WERI-Rb-1 (cell line): ENCODE results near the gene TP63.

Source experiments
- DNase-seq: peaks from one replicate; pipeline ENCODE4 v3.0.0-alpha.2; 2020
- H3K27ac ChIP-seq: fragments of 250-450 bp; sonication (Bioruptor Pico); 2 replicates; pipeline ENCODE4 v1.5.1; 2020; ENCODE audit warnings: mild to moderate bottlenecking, moderate library complexity
- H3K27me3 ChIP-seq: fragments of 250-450 bp; sonication (Bioruptor Pico); 2 replicates; pipeline ENCODE4 v1.5.1; 2021; ENCODE audit warnings: mild to moderate bottlenecking, low read depth, moderate library complexity; ENCODE audit not compliant: insufficient read depth, severe bottlenecking
- H3K36me3 ChIP-seq: fragments of 250-450 bp; sonication (Bioruptor Pico); 2 replicates; pipeline ENCODE4 v1.5.1; 2020; ENCODE audit warnings: mild to moderate bottlenecking, moderate library complexity
- H3K4me3 ChIP-seq: 2 replicates; pipeline ENCODE4 v1.5.1; 2011; ENCODE audit warnings: low read depth, mild to moderate bottlenecking, control low read depth, low read length
- H3K9me3 ChIP-seq: fragments of 250-450 bp; sonication (Bioruptor Pico); 2 replicates; pipeline ENCODE4 v1.5.1; 2021; ENCODE audit warnings: mild to moderate bottlenecking, moderate library complexity; ENCODE audit not compliant: severe bottlenecking
- CTCF ChIP-seq: IDR thresholded peaks from 2 replicates; pipeline ENCODE4 v1.5.1; 2011; ENCODE audit warnings: low read depth, mild to moderate bottlenecking, control low read depth, inconsistent platforms, low read length

Gene TP63

DNA sequence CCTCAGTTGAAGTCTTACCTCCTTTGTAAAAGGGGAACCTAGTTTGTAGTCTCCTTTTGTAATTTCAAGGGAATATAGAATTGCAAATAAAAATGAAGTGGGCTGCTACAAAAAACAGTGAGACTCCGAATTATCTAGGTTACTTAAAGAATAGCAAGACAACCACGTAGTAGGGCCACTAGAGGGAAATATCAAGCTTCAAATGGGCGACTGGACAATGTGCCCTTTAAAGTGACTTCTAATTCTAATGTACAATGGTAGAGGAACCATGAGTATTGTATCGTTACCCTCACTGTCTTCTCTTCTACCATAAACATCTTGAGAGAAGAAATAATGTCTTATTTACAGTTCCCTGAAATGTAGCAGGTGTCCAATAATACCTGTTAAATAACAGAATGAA is 56.3 kb downstream of the TP63 start:
- H3K27ac ChIP-seq = no peak overlapping the region
- no peak for DNase-seq
- no peak for TF ChIP-seq CTCF

GRCh38 chr3:189688262-189688661 is 57.1 kb downstream of the TP63 start:
- H3K4me3 ChIP-seq = no peak overlapping the region
- no peaks in the 10 kb centered on the region for H3K9me3 ChIP-seq
- no peak for TF ChIP-seq CTCF
- no peaks in the 10 kb centered on the region for H3K27me3 ChIP-seq
- no peaks in the 10 kb centered on the region for H3K36me3 ChIP-seq
- DNase-seq = no peak
- H3K27ac ChIP-seq = no peak overlapping the region

More for the DNA sequence above, 56.3 kb downstream of the TP63 start:
- H3K9me3 ChIP-seq = no peaks in the 10 kb centered on the region
- H3K27me3 ChIP-seq = no peaks in the 10 kb centered on the region
- no peaks in the 10 kb centered on the region for H3K36me3 ChIP-seq
- H3K4me3 ChIP-seq = no peak overlapping the region

- TF ChIP-seq CTCF = no peak
- DNase-seq = no peak
- no peaks in the 10 kb centered on the region for H3K27me3 ChIP-seq
Observed at GRCh38 chr3:189689625-189690024, 58.4 kb downstream of the TP63 start.

GRCh38 chr3:189690237-189690636 is 59.0 kb downstream of the TP63 start:
- no peak overlapping the region for H3K27ac ChIP-seq
- no peaks in the 10 kb centered on the region for H3K27me3 ChIP-seq
- no peak for TF ChIP-seq CTCF
- H3K9me3 ChIP-seq = no peaks in the 10 kb centered on the region
- H3K36me3 ChIP-seq = no peaks in the 10 kb centered on the region
- DNase-seq = no peak
- H3K4me3 ChIP-seq = no peak overlapping the region

More at GRCh38 chr3:189689625-189690024, 58.4 kb downstream of the TP63 start:
- no peaks in the 10 kb centered on the region for H3K9me3 ChIP-seq
- no peak overlapping the region for H3K27ac ChIP-seq
- no peak overlapping the region for H3K4me3 ChIP-seq
- no peaks in the 10 kb centered on the region for H3K36me3 ChIP-seq

DNA sequence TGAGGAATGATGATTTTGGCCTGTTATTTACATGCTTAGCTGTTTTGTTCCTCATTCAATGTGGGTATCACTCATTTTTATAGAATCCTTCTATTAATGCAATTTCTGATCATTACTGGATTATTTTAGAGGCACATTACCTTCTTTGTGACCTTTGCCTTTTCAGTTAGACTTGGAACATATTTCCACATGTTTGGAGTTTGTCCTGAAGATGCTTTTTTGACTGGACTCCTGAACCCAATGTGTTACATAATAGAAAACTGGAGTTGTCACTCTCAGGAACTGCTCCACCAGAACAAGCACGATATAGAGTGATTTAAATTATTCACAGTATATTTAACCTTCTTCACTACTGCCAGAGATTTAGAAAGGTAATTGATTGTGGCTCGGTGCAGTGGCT is 59.5 kb downstream of the TP63 start:
- DNase-seq = no peak

More for the DNA sequence above, 59.5 kb downstream of the TP63 start:
- Histone ChIP-seq H3K27me3 (no peaks in the 10 kb centered on the region), H3K9me3 (no peaks in the 10 kb centered on the region), H3K27ac (no peak overlapping the region), H3K4me3 (no peak overlapping the region), H3K36me3 (no peaks in the 10 kb centered on the region)
- no peak for TF ChIP-seq CTCF
